ENCODE measurements around the gene GTF2A1L. TPM values are rescaled to one million over a fixed set of nuclear protein-coding genes. Genes with fewer than 3 reads are reported as not detected.
"Not testable (repeated sequence)": the region's sequence is repeated elsewhere in the genome, so short reads cannot be mapped to it uniquely, and the experiment has no call there.

Gene GTF2A1L
- total and polyA plus RNA-seq, 3 donors from 2014 or later: 24.4 to 99.0 (median 36.1) TPM

DNA sequence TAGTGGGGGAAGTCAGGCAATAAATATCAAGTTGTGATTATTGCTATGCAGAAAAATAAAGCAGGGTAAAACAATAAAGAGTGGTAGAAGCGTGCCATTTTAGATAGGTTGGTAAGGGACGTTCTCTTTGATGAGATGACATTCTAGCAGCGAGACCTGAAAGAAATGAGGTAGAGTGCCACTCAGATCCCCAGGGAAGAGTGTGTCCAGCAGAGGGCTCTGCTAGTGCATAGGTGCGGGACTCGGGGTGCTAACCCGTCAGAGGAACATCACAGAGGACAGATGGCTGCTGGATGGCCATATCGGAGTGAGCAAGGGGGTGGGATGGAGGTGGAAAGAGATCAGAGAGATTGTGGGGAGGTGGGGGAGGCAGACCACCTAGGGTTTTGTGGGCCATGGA, 16.3 kb upstream of the GTF2A1L start:
- no peak overlapping the region for H3K27ac ChIP-seq
- WGBS, 2 donors: 69 to 78% methylated on average over 7 of the region's 7 CpGs

DNA sequence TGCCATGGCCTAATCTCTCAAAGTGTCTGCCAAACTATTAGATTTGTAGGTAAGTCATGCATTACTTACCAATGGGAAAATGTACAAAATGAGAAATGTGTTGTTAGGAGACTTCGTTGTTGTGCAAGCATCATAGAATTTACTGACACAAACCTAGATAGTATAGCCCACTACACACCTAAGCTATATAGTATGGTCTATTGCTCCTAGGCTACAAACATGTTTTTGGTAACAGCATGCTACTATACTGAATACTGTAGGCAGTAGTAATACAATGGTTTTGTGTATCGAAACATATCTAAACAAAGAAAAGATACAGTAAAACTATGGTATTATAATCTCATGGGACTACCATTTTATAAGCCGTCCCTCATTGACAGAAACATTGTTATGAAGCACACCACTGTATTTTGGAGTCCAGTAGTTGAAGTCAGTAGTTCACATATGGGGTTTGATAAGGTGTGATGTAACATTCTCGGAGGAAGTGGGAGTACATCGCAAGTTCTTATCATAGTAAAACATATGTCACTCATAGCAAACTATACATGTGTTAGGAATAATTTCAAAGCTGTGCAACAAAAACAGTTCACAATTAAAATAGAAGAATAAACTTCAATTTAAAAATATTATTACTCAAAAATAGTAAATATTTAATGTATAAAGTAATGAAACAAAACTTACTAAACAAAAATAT, 12.0 kb upstream of the GTF2A1L start:
- H3K4me3 ChIP-seq: no peak overlapping the region
- TF ChIP-seq, protein P1, sequence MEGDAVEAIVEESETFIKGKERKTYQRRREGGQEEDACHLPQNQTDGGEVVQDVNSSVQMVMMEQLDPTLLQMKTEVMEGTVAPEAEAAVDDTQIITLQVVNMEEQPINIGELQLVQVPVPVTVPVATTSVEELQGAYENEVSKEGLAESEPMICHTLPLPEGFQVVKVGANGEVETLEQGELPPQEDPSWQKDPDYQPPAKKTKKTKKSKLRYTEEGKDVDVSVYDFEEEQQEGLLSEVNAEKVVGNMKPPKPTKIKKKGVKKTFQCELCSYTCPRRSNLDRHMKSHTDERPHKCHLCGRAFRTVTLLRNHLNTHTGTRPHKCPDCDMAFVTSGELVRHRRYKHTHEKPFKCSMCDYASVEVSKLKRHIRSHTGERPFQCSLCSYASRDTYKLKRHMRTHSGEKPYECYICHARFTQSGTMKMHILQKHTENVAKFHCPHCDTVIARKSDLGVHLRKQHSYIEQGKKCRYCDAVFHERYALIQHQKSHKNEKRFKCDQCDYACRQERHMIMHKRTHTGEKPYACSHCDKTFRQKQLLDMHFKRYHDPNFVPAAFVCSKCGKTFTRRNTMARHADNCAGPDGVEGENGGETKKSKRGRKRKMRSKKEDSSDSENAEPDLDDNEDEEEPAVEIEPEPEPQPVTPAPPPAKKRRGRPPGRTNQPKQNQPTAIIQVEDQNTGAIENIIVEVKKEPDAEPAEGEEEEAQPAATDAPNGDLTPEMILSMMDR (IDR thresholded peaks at IDR 0.05): no peak
- no peak for TF ChIP-seq POLR2A (IDR thresholded peaks at IDR 0.05)
- H3K27me3 ChIP-seq: no peaks in the 10 kb centered on the region
- no peaks in the 10 kb centered on the region for H3K36me3 ChIP-seq (ENCODE audit: low read depth, missing control alignments)
- intact Hi-C loops (cut with DNase I; ENCODE audit: low total_unique reads): no loop called here
- H3K9me3 ChIP-seq: no peaks in the 10 kb centered on the region
- WGBS, 2 donors: 76 to 81% methylated on average over 5 of the region's 5 CpGs
- no peak for DNase-seq
- no peak overlapping the region for H3K27ac ChIP-seq
- H3K4me1 ChIP-seq: no peaks in the 10 kb centered on the region

More for the DNA sequence above, 16.3 kb upstream of the GTF2A1L start:
- no peaks in the 10 kb centered on the region for H3K4me1 ChIP-seq
- DNase-seq: peak; percentile 62
- TF ChIP-seq, protein P1 (IDR thresholded peaks at IDR 0.05): peak in 2 of 3 experiments; percentile 10 to 32
- no peak for TF ChIP-seq POLR2A (IDR thresholded peaks at IDR 0.05)
- intact Hi-C loops (cut with DNase I; ENCODE audit: low total_unique reads): no loop called here
- no peaks in the 10 kb centered on the region for H3K36me3 ChIP-seq (ENCODE audit: low read depth, missing control alignments)
- H3K27me3 ChIP-seq: no peaks in the 10 kb centered on the region
- H3K9me3 ChIP-seq: no peaks in the 10 kb centered on the region
- no peak overlapping the region for H3K4me3 ChIP-seq

DNA sequence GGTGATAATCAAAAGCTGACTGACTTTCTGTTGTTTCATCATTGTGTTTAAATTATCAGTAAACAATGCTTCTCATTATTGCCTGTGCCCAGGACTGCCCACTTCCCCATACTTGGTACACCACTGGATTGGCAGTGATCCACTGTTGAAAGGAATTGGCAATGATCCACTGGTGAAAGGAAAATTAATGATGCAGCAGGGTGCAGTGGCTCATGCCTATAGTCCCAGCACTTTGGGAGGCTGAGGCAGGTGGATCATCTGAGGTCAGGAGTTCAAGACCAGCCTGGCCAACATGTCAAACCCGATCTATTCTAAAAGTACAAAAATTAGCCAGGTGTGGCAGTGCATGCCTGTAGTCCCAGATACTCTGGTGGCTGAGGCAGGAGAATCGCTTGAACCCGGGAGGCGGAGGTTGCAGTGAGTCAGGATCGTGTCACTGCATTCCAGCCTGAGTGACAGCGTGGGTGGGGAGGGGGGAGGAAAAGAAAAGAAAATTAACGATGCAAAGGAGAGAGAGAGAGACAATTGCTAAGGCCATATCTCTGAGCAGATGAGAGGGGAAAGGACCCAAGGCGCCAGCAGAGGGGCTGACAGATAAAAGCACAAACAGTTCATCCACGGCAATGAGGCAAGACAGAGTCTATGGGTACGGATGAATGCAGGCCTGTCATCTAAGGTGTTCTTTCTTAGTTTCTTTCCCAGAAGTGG, 10.2 kb upstream of the GTF2A1L start:
- WGBS, 2 donors: 70 to 71% methylated on average over 10 of the region's 10 CpGs
- H3K4me3 ChIP-seq: no peak overlapping the region
- H3K36me3 ChIP-seq (ENCODE audit: low read depth, missing control alignments): no peaks in the 10 kb centered on the region
- H3K4me1 ChIP-seq: no peaks in the 10 kb centered on the region
- H3K27ac ChIP-seq: no peak overlapping the region
- no peak for TF ChIP-seq POLR2A (IDR thresholded peaks at IDR 0.05)
- TF ChIP-seq, protein P1 (IDR thresholded peaks at IDR 0.05): no peak
- intact Hi-C loops (cut with DNase I; ENCODE audit: low total_unique reads): no loop called here
- H3K9me3 ChIP-seq: no peaks in the 10 kb centered on the region
- no peaks in the 10 kb centered on the region for H3K27me3 ChIP-seq
- no peak for DNase-seq

DNA sequence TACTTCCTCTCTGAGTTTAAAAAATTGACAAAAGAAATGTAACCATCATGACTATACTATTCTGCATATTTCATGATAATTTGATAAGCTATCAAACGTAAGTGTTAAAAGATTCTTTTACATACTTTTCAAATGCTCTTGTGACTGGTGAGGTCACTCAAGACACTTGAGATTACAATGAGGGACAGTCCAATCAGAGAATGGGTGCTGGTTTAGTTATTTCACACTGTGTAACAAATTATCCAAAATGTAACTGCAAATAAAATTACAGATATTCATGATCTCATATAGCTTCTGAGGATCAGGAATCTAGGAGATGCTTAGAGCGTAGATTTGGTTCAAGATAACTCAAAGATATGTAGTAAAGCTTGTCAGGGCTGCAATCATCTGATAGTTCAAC, 4.4 kb upstream of the GTF2A1L start:
- TF ChIP-seq POLR2A (IDR thresholded peaks at IDR 0.05): no peak
- TF ChIP-seq, protein P1 (IDR thresholded peaks at IDR 0.05): no peak
- H3K36me3 ChIP-seq (ENCODE audit: low read depth, missing control alignments): no peaks in the 10 kb centered on the region
- intact Hi-C loops (cut with DNase I; ENCODE audit: low total_unique reads): no loop called here
- 72 to 75% methylated on average over 2 of the region's 2 CpGs for WGBS, 2 donors
- H3K9me3 ChIP-seq: no peaks in the 10 kb centered on the region
- H3K4me3 ChIP-seq: no peak overlapping the region
- H3K4me1 ChIP-seq: no peaks in the 10 kb centered on the region
- no peak overlapping the region for H3K27ac ChIP-seq
- H3K27me3 ChIP-seq: no peaks in the 10 kb centered on the region
- no peak for DNase-seq

DNA sequence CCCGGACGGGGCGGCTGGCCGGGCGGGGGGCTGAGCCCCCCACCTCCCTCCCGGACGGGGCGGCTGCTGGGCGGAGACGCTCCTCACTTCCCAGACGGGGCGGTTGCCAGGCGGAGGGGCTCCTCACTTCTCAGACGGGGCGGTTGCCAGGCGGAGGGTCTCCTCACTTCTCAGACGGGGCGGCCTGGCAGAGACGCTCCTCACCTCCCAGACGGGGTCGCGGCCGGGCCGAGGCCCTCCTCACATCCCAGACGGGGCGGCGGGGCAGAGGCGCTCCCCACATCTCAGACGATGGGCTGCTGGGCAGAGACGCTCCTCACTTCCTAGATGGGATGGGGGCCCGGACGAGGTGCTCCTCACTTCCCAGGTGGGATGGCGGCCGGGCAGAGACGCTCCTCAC, 3.1 kb upstream of the GTF2A1L start:
- intact Hi-C loops (cut with DNase I; ENCODE audit: low total_unique reads); H3K36me3 ChIP-seq (ENCODE audit: low read depth, missing control alignments); DNase-seq; H3K4me1 ChIP-seq; H3K9me3 ChIP-seq; H3K27me3 ChIP-seq; H3K27ac ChIP-seq: not testable (repeated sequence)
- WGBS, 2 donors: 46 to 91% methylated on average over 16 to 21 of the region's 35 CpGs
- H3K4me3 ChIP-seq: peak overlapping the region in 1 of 2 donors; percentile 23
